HepG2 (cell line): ENCODE results near the gene APLP1. TPM values are rescaled to one million over a fixed set of nuclear protein-coding genes. Genes with fewer than 3 reads are reported as not detected.

Experiments used
- ARID2 ChIP-seq: sonication (generic); formaldehyde crosslinking; IDR thresholded peaks from 2 replicates; pipeline ENCODE4 v1.8.1; 2022; ENCODE audit warnings: mild to moderate bottlenecking, missing genetic modification reagents, borderline replicate concordance
- MATR3 ChIP-seq: sonication (generic); formaldehyde crosslinking; IDR thresholded peaks from 2 replicates; pipeline ENCODE4 v1.4.0; 2020; ENCODE audit warnings: missing genetic modification reagents
- MXI1 ChIP-seq: IDR thresholded peaks from 3 replicates; pipeline ENCODE4 v1.6.1; 2012; ENCODE audit warnings: low read depth, low read length, inconsistent platforms, borderline replicate concordance
- RARG ChIP-seq: sonication (generic); formaldehyde crosslinking; IDR thresholded peaks from 2 replicates; pipeline ENCODE4 v1.4.0; 2020; ENCODE audit warnings: low read depth, mild to moderate bottlenecking, missing genetic modification reagents
- RFX5 ChIP-seq: IDR thresholded peaks from 2 replicates; pipeline ENCODE4 v1.6.1; 2011; ENCODE audit warnings: low read depth, low read length, improper control_type of control experiment
- RORA ChIP-seq: sonication (generic); formaldehyde crosslinking; IDR thresholded peaks from 2 replicates; pipeline ENCODE4 v1.5.0; 2020; ENCODE audit warnings: mild to moderate bottlenecking, missing genetic modification reagents, moderate library complexity
- SYNCRIP ChIP-seq: fragments of 200-400 bp; formaldehyde crosslinking; IDR thresholded peaks from 2 replicates; pipeline ENCODE4 v1.6.1; 2018; ENCODE audit warnings: mild to moderate bottlenecking, low read depth, low read length; ENCODE audit not compliant: insufficient read depth
- ZMYM2 ChIP-seq: sonication (generic); formaldehyde crosslinking; IDR thresholded peaks from 2 replicates; pipeline ENCODE4 v1.8.0; 2022; ENCODE audit warnings: mild to moderate bottlenecking, missing genetic modification reagents
- ZNF124 ChIP-seq: sonication (generic); formaldehyde crosslinking; IDR thresholded peaks from 2 replicates; pipeline ENCODE4 v1.4.0; 2020; ENCODE audit warnings: missing genetic modification reagents
- polyA plus RNA-seq, 8 experiments: library from polyadenylated mRNA; depleted of rRNA in 3 of 8; stranded (reverse) in 7 of 8; unstranded in 1 of 8; fragments of >200 nt; fragmentation: Illumina TruSeq in 4 of 8; extraction: Trizol in 4 of 8; gene quantifications; 2 replicates each; pipeline versions ENCODE4 v1.2.1 to v1.2.3, GENCODE V29; 2011 to 2016; ENCODE audit warnings: low read depth in 4 of 8, missing spikeins in 1 of 8, mixed read lengths in 1 of 8; ENCODE audit not compliant: insufficient read depth in 1 of 8
- total RNA-seq, 5 experiments: library from RNA; depleted of rRNA; stranded (reverse); fragments of >200 nt; fragmentation: Illumina TruSeq; extraction: Trizol; gene quantifications; 2 replicates each; pipeline ENCODE4 v1.2.3, GENCODE V29; 2016; ENCODE audit warnings: low read depth in 1 of 5
- TF ChIP-seq, protein P1 (sequence below): IDR thresholded peaks from 2 replicates; pipeline ENCODE4 v1.6.1; 2016; ENCODE audit warnings: low read depth, missing genetic modification reagents, missing compliant biosample characterization
- TF ChIP-seq, protein P2 (sequence below): sonication (generic); formaldehyde crosslinking; IDR thresholded peaks from 2 replicates; pipeline ENCODE4 v1.4.0; 2020; ENCODE audit warnings: missing genetic modification reagents
- TF ChIP-seq, protein P3 (sequence below): sonication (generic); formaldehyde crosslinking; IDR thresholded peaks from 2 replicates; pipeline ENCODE4 v1.8.0; 2022; ENCODE audit warnings: mild to moderate bottlenecking, missing genetic modification reagents, moderate library complexity
- TF ChIP-seq, protein P4 (sequence below): IDR thresholded peaks from 2 replicates; pipeline ENCODE4 v1.6.1; 2016; ENCODE audit warnings: low read depth
- TF ChIP-seq, protein P5 (sequence below): sonication (generic); formaldehyde crosslinking; IDR thresholded peaks from 2 replicates; pipeline ENCODE4 v1.4.0; 2020; ENCODE audit warnings: missing genetic modification reagents; ENCODE audit errors: not compliant biosample characterization
- TF ChIP-seq, protein P6 (sequence below): sonication (generic); formaldehyde crosslinking; IDR thresholded peaks from 2 replicates; pipeline ENCODE4 v1.4.0; 2020; ENCODE audit warnings: missing genetic modification reagents

Gene APLP1
- total and polyA plus RNA-seq, 2 of the 13 experiments (the other 11 are each of a cell fraction or from before 2014, with no cell fraction given), result 2.0 to 2.9 TPM

DNA sequence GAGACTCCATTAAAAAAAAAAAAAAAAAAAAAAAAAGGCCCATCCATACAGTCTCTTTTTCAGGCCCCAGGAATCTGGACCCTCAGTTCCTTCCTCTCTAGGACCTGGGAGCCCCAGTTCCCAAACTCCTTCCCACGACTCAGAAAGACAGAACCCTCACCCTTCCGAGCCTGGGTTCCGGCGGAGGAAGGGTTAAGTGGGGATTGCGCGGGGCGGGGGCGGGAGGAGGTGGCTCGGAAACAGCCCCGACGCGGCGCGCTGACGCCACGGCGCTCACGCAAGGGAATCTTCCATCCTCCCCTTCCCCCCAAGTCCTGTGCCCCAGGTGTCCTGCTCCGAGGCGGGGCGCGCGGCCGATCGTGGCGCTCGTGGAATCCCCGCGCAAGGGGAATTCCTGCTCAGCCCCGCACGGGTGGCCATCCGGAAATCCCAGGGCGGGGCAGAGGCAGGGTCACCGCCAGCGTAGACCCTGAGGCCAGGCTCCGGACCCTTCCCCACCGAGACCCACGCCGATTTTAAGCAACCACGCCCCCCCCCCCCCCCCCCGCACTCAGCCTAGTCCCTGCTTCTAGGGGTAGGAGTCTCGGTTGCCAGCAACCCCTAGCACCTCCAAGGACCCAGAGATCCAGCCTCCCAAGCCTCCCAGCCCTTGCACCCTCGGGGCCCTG lies 31.3 kb downstream of the APLP1 start (continued):
- TF ChIP-seq, protein P1, sequence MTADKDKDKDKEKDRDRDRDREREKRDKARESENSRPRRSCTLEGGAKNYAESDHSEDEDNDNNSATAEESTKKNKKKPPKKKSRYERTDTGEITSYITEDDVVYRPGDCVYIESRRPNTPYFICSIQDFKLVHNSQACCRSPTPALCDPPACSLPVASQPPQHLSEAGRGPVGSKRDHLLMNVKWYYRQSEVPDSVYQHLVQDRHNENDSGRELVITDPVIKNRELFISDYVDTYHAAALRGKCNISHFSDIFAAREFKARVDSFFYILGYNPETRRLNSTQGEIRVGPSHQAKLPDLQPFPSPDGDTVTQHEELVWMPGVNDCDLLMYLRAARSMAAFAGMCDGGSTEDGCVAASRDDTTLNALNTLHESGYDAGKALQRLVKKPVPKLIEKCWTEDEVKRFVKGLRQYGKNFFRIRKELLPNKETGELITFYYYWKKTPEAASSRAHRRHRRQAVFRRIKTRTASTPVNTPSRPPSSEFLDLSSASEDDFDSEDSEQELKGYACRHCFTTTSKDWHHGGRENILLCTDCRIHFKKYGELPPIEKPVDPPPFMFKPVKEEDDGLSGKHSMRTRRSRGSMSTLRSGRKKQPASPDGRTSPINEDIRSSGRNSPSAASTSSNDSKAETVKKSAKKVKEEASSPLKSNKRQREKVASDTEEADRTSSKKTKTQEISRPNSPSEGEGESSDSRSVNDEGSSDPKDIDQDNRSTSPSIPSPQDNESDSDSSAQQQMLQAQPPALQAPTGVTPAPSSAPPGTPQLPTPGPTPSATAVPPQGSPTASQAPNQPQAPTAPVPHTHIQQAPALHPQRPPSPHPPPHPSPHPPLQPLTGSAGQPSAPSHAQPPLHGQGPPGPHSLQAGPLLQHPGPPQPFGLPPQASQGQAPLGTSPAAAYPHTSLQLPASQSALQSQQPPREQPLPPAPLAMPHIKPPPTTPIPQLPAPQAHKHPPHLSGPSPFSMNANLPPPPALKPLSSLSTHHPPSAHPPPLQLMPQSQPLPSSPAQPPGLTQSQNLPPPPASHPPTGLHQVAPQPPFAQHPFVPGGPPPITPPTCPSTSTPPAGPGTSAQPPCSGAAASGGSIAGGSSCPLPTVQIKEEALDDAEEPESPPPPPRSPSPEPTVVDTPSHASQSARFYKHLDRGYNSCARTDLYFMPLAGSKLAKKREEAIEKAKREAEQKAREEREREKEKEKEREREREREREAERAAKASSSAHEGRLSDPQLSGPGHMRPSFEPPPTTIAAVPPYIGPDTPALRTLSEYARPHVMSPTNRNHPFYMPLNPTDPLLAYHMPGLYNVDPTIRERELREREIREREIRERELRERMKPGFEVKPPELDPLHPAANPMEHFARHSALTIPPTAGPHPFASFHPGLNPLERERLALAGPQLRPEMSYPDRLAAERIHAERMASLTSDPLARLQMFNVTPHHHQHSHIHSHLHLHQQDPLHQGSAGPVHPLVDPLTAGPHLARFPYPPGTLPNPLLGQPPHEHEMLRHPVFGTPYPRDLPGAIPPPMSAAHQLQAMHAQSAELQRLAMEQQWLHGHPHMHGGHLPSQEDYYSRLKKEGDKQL (CRISPR knock-in tag), result no peak
- TF ChIP-seq RARG (CRISPR knock-in tag) (no peak), ZNF124 (CRISPR knock-in tag) (no peak), RFX5 (no peak), ZMYM2 (CRISPR knock-in tag) (no peak), ARID2 (CRISPR knock-in tag) (no peak), MATR3 (CRISPR knock-in tag) (no peak), MXI1 (no peak; the same call in 2 of the 3 replicates), RORA (no peak), SYNCRIP (no peak)
- TF ChIP-seq, protein P2, sequence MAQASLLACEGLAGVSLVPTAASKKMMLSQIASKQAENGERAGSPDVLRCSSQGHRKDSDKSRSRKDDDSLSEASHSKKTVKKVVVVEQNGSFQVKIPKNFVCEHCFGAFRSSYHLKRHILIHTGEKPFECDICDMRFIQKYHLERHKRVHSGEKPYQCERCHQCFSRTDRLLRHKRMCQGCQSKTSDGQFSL (CRISPR knock-in tag), result no peak
- TF ChIP-seq, protein P3, sequence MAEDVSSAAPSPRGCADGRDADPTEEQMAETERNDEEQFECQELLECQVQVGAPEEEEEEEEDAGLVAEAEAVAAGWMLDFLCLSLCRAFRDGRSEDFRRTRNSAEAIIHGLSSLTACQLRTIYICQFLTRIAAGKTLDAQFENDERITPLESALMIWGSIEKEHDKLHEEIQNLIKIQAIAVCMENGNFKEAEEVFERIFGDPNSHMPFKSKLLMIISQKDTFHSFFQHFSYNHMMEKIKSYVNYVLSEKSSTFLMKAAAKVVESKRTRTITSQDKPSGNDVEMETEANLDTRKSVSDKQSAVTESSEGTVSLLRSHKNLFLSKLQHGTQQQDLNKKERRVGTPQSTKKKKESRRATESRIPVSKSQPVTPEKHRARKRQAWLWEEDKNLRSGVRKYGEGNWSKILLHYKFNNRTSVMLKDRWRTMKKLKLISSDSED (CRISPR knock-in tag), result no peak
- TF ChIP-seq, protein P4, sequence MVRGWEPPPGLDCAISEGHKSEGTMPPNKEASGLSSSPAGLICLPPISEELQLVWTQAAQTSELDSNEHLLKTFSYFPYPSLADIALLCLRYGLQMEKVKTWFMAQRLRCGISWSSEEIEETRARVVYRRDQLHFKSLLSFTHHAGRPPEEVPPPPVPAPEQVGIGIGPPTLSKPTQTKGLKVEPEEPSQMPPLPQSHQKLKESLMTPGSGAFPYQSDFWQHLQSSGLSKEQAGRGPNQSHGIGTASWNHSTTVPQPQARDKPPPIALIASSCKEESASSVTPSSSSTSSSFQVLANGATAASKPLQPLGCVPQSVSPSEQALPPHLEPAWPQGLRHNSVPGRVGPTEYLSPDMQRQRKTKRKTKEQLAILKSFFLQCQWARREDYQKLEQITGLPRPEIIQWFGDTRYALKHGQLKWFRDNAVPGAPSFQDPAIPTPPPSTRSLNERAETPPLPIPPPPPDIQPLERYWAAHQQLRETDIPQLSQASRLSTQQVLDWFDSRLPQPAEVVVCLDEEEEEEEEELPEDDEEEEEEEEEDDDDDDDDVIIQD, result no peak
- TF ChIP-seq, protein P5, sequence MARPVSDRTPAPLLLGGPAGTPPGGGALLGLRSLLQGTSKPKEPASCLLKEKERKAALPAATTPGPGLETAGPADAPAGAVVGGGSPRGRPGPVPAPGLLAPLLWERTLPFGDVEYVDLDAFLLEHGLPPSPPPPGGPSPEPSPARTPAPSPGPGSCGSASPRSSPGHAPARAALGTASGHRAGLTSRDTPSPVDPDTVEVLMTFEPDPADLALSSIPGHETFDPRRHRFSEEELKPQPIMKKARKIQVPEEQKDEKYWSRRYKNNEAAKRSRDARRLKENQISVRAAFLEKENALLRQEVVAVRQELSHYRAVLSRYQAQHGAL (CRISPR knock-in tag), result no peak
- TF ChIP-seq, protein P6, sequence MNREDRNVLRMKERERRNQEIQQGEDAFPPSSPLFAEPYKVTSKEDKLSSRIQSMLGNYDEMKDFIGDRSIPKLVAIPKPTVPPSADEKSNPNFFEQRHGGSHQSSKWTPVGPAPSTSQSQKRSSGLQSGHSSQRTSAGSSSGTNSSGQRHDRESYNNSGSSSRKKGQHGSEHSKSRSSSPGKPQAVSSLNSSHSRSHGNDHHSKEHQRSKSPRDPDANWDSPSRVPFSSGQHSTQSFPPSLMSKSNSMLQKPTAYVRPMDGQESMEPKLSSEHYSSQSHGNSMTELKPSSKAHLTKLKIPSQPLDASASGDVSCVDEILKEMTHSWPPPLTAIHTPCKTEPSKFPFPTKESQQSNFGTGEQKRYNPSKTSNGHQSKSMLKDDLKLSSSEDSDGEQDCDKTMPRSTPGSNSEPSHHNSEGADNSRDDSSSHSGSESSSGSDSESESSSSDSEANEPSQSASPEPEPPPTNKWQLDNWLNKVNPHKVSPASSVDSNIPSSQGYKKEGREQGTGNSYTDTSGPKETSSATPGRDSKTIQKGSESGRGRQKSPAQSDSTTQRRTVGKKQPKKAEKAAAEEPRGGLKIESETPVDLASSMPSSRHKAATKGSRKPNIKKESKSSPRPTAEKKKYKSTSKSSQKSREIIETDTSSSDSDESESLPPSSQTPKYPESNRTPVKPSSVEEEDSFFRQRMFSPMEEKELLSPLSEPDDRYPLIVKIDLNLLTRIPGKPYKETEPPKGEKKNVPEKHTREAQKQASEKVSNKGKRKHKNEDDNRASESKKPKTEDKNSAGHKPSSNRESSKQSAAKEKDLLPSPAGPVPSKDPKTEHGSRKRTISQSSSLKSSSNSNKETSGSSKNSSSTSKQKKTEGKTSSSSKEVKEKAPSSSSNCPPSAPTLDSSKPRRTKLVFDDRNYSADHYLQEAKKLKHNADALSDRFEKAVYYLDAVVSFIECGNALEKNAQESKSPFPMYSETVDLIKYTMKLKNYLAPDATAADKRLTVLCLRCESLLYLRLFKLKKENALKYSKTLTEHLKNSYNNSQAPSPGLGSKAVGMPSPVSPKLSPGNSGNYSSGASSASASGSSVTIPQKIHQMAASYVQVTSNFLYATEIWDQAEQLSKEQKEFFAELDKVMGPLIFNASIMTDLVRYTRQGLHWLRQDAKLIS (CRISPR knock-in tag), result no peak
